HG03045 (cell line): ENCODE measurements around the gene TMPRSS2.

Experiments used
- ATAC-seq: cut with Tn5 transposase; IDR thresholded peaks from one replicate; pipeline ENCODE4 v1.9.1; 2021; ENCODE audit warnings: mild to moderate bottlenecking, moderate library complexity; ENCODE audit not compliant: unreplicated experiment

The TMPRSS2 gene

GRCh38 chr21:41451753-41452676, 55.9 kb downstream of the TMPRSS2 start:
- no peak for ATAC-seq

GRCh38 chr21:41449613-41450012, 58.3 kb downstream of the TMPRSS2 start:
- no peak for ATAC-seq

GRCh38 chr21:41447356-41447755, 60.6 kb downstream of the TMPRSS2 start:
- no peak for ATAC-seq

- no peak for ATAC-seq
Observed at GRCh38 chr21:41446586-41446985, 61.4 kb downstream of the TMPRSS2 start.

GRCh38 chr21:41445465-41445862, 62.5 kb downstream of the TMPRSS2 start:
- no peak for ATAC-seq

GRCh38 chr21:41444703-41445464, 63.1 kb downstream of the TMPRSS2 start:
- no peak for ATAC-seq

GRCh38 chr21:41443562-41443961, 64.4 kb downstream of the TMPRSS2 start:
- ATAC-seq = no peak

- no peak for ATAC-seq
Observed at GRCh38 chr21:41442481-41443186, 65.3 kb downstream of the TMPRSS2 start.

GRCh38 chr21:41441546-41441945, 66.4 kb downstream of the TMPRSS2 start:
- no peak for ATAC-seq

- ATAC-seq = no peak
Observed at GRCh38 chr21:41439248-41439647, 68.7 kb downstream of the TMPRSS2 start.

GRCh38 chr21:41438425-41439113, 69.4 kb downstream of the TMPRSS2 start:
- no peak for ATAC-seq

GRCh38 chr21:41437729-41438128, 70.2 kb downstream of the TMPRSS2 start:
- no peak for ATAC-seq

GRCh38 chr21:41435706-41436105, 72.3 kb downstream of the TMPRSS2 start:
- ATAC-seq = no peak

- no peak for ATAC-seq
Observed at GRCh38 chr21:41433566-41433965, 74.4 kb downstream of the TMPRSS2 start.

- no peak for ATAC-seq
Observed at GRCh38 chr21:41432562-41433460, 75.1 kb downstream of the TMPRSS2 start.

GRCh38 chr21:41431788-41432548, 76.0 kb downstream of the TMPRSS2 start:
- peak; percentile 51 for ATAC-seq

GRCh38 chr21:41429925-41430491, 78.0 kb downstream of the TMPRSS2 start:
- no peak for ATAC-seq

- ATAC-seq = no peak
Observed at GRCh38 chr21:41429305-41429704, 78.7 kb downstream of the TMPRSS2 start.

- no peak for ATAC-seq
Observed at GRCh38 chr21:41428847-41429246, 79.1 kb downstream of the TMPRSS2 start.
